Activated CD4-positive, alpha-beta T cell treated with anti-CD3 and anti-CD28 coated beads, Interleukin-2, amount 10 ng/mL, durations not matched to agents 7 days and 5 days (primary cell): ENCODE results near the gene RAP1GAP2. TPM values are rescaled to one million over a fixed set of nuclear protein-coding genes. Genes with fewer than 3 reads are reported as not detected.
A peak's percentile ranks its signal among the peaks of the same experiment; 100 is the strongest.

Experiments
- CTCF ChIA-PET: fragments of 350-600 bp; sonication (Branson Sonifier 250); formaldehyde crosslinking; loops from one replicate; lab custom pipeline; 2021; ENCODE audit warnings: antibody characterized with exemption; lab: Charles Lee
- POLR2A ChIA-PET: fragments of 350-600 bp; sonication (Branson Sonifier 250); formaldehyde crosslinking; loops from one replicate; lab custom pipeline; 2021; ENCODE audit warnings: antibody characterized with exemption; lab: Charles Lee
- DNase-seq: peaks from one replicate; pipeline ENCODE4 v3.0.0-alpha.2; 2020
- H3K27ac Mint-ChIP-seq: one replicate; pipeline ENCODE4 v1.8.0; 2021; ENCODE audit warnings: mild to moderate bottlenecking, moderate library complexity, mixed read lengths
- H3K27me3 Mint-ChIP-seq: one replicate; pipeline ENCODE4 v1.8.0; 2021; ENCODE audit warnings: mixed read lengths
- H3K36me3 Mint-ChIP-seq: one replicate; pipeline ENCODE4 v1.8.0; 2021; ENCODE audit warnings: low read depth, mixed read lengths
- H3K4me1 Mint-ChIP-seq: one replicate; pipeline ENCODE4 v1.8.0; 2021; ENCODE audit warnings: mixed read lengths
- H3K4me3 Mint-ChIP-seq: one replicate; pipeline ENCODE4 v1.8.0; 2021; ENCODE audit warnings: mild to moderate bottlenecking, moderate library complexity, mixed read lengths
- H3K9me3 Mint-ChIP-seq: one replicate; pipeline ENCODE4 v1.8.0; 2021; ENCODE audit warnings: mixed read lengths
- total RNA-seq, 2 experiments: library from RNA; stranded (reverse); gene quantifications; one replicate each; pipeline ENCODE4 v1.2.3, GENCODE V29; 2021

RAP1GAP2 gene
- total RNA-seq, 2 experiments from 2014 or later, result 27.8 to 37.3 TPM

DNA sequence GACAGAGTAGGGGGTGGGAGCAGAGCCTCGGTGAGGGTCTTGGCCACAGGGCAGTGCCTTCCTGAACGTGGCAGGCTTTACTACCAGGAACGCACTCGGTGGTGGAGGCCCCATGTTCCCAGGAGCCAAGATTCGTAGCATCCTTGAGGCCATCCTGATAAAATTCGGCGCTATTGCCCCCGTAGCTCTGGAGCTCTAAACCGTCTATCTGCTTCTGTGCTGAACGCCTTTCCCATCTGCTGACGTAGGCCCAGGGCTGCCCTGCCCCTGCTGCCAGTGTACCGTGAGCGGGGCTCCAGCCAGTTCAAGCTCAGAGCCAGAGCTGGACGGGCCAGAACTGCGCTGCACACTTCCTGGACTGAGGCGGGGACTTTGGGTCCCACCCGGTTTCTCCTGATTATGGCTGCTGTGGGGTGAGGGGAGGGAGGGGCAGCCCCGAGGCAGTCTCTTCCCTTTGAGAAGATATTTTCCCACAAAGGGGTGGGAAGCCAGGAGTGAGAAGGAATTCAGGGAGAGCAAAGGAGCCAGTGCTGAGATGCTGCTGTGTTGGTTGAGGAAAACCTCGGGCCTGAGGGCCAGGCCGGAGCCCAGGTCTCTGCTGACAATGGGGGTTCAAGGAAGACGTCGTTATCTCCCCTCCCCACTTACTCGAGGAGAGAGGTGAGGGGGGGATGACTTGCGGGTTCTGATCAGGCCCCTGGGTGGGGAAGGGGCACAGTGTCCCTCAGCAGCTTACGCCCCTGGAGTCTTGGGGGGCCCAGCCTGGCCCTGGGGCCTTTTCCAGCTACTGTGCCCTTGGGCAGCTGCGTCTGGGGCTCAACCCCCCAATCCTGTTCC, 237.7 kb downstream of the RAP1GAP2 start:
- no peaks in the 10 kb centered on the region for H3K9me3 Mint-ChIP-seq
- no peaks in the 10 kb centered on the region for H3K4me1 Mint-ChIP-seq
- ChIA-PET CTCF (no interaction called here), POLR2A (no interaction called here)
- no peak for DNase-seq
- H3K27me3 Mint-ChIP-seq, result no peaks in the 10 kb centered on the region
- H3K36me3 Mint-ChIP-seq, result peaks cover 2% of the 10 kb centered on the region
- no peak overlapping the region for H3K4me3 Mint-ChIP-seq
- H3K27ac Mint-ChIP-seq, result no peak overlapping the region

DNA sequence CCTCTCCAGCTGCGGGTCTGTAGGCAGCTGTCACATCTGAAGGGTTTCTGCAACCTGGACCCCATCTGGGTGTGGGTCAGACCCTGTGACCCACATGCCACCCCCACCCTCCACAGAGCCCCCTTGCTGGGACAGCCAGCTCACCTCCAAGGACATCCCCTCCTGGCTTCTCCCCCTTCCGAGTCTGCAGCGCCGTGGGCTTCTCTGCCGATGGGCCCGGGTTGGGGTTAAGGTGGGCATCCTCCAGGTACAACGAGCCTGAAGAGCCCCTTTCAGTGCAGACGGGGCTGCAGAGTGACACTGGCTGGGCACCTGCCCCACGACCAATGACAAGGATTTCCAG, 238.3 kb downstream of the RAP1GAP2 start:
- Mint-ChIP-seq H3K27me3 (no peaks in the 10 kb centered on the region), H3K36me3 (no peaks in the 10 kb centered on the region), H3K4me1 (no peaks in the 10 kb centered on the region), H3K27ac (no peak overlapping the region), H3K4me3 (no peak overlapping the region), H3K9me3 (no peaks in the 10 kb centered on the region)
- no peak for DNase-seq
- ChIA-PET CTCF (no interaction called here), POLR2A (no interaction called here)

DNA sequence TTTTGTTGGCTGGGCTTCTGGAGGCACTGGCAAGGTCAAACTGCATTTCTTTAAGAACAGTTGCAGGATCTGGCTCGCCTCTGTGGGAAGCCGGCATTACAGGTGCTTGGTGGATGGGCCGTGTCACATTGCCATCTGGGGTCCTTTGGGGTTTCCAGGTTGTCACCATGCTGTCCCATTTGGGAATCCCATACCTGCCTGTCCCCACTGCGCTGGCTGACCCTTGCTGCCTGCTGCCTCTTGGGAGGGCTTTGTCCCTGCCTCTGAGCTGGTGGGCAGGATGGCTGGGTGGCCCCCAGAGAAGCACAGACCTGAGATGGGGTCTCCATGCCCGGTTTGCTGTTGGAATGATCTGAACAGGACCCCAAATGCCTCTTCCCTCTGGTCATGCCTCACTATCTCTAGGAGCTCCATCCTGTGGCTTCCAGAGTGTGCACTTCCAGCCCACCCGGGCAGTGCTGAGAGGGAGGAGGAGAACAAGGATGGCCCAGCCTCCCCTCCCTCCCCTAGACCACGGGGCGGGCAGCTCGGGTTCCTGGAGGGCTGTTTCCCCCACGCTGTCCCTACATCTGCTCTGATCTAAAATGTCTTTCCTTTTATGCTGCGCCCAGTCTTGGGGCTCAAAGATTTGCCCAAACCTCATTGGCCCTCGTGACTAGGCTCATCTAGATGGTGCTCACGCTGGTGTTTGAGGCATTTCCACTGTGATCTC, 239.2 kb downstream of the RAP1GAP2 start:
- ChIA-PET POLR2A (no interaction called here), CTCF (interaction anchor here (1.1 to 1.5 kb wide), 2 partner anchors 10 to 13 kb away, joined by 3 to 4 read pairs; no protein-coding TSS in a partner anchor)
- Mint-ChIP-seq H3K27me3 (no peaks in the 10 kb centered on the region), H3K27ac (no peak overlapping the region), H3K9me3 (no peaks in the 10 kb centered on the region), H3K4me3 (no peak overlapping the region), H3K36me3 (no peaks in the 10 kb centered on the region), H3K4me1 (no peaks in the 10 kb centered on the region)
- no peak for DNase-seq

DNA sequence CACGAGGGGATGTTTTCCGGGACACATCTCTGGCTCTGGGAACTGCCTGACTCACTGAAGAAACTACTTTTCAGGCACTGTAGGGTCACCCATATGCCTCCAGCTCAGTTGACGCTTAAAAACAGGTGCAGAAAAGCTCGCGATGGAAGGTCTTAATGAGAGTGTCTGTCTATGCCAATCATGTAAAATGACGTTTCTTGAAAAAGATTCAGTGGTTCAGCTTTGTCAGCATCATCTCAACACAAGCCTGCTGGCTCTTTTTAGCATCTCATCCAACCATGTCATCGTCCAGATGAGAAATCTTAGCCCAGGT, 239.7 kb downstream of the RAP1GAP2 start:
- no peaks in the 10 kb centered on the region for H3K9me3 Mint-ChIP-seq
- H3K27ac Mint-ChIP-seq, result no peak overlapping the region
- no peaks in the 10 kb centered on the region for H3K27me3 Mint-ChIP-seq
- DNase-seq, result no peak
- POLR2A ChIA-PET, result no interaction called here
- CTCF ChIA-PET, result interaction anchor here (1.1 to 1.5 kb wide), 2 partner anchors 11 to 13 kb away, joined by 3 to 4 read pairs; no protein-coding TSS in a partner anchor
- no peaks in the 10 kb centered on the region for H3K36me3 Mint-ChIP-seq
- no peaks in the 10 kb centered on the region for H3K4me1 Mint-ChIP-seq
- no peak overlapping the region for H3K4me3 Mint-ChIP-seq

DNA sequence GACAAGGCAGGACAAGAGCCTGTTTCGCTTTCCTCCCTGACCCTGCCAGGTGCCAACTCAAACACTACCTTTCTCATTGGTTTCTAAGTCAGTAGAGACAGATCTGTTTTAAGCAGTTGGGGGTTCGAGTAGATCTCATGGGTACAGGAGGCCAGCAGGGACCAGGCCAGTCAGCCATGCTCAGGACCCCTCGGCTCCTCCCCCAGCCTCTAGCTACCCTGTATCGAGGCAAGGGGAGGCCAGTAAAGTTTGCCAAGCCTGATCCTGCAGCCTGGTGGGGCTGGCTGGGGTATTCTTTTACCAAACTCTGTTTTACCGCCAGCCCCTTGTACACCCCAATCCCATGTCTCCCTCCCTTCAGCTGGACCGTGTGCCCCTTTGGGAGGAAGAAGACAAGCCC, 240.6 kb downstream of the RAP1GAP2 start:
- H3K27ac Mint-ChIP-seq, result no peak overlapping the region
- ChIA-PET CTCF (interaction anchor here (1.1 to 1.5 kb wide), 2 partner anchors 12 kb away, joined by 3 to 4 read pairs; no protein-coding TSS in a partner anchor), POLR2A (no interaction called here)
- no peaks in the 10 kb centered on the region for H3K4me1 Mint-ChIP-seq
- H3K27me3 Mint-ChIP-seq, result no peaks in the 10 kb centered on the region
- no peak for DNase-seq
- H3K36me3 Mint-ChIP-seq, result no peaks in the 10 kb centered on the region
- no peaks in the 10 kb centered on the region for H3K9me3 Mint-ChIP-seq
- no peak overlapping the region for H3K4me3 Mint-ChIP-seq

DNA sequence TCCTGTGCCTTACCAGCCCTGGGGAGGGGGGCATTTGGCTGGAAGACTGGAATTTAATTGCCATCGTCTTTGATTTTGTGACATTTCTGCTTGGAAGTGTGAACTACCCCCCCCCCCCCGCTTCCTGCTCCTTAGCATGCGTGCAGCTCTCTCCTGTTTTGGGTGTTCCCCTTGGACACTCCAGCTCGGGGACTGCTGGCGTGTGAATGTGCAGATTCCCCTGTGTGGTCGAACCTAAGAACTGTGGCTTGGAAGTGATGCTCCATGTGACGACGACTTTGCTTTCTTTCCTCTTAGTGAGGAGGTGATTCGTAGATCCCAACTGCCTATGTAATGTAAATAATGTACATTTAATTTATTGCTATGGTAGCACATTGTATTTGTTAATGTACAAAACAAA, 241.0 kb downstream of the RAP1GAP2 start:
- CTCF ChIA-PET, result interaction anchor here (0.6 kb wide), 1 partner anchor 9 kb away, joined by 3 read pairs; no protein-coding TSS in a partner anchor
- POLR2A ChIA-PET, result no interaction called here
- no peaks in the 10 kb centered on the region for H3K36me3 Mint-ChIP-seq

DNA sequence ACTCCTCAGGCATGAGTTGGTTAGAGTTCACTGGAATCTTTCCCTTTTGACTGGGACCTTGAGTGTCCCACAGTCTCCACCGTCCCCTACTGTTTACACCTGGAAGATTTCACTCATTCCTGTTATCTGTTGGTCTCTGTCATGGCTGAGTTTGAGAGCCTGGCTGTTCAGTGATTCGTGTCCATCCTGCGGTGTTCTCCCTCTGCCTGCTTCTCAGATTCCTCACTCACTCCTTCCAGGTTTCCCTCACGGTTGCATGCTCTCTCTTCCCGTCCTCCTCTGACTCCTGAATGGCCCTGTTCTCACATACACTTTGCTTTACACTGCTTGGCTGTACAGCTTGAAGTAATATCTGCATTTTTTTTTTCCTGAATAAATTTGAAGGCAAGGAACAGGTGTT, 242.7 kb downstream of the RAP1GAP2 start:
- no peaks in the 10 kb centered on the region for H3K4me1 Mint-ChIP-seq
- peaks cover 3% of the 10 kb centered on the region for H3K27me3 Mint-ChIP-seq
- POLR2A ChIA-PET, result no interaction called here
- DNase-seq, result no peak
- H3K36me3 Mint-ChIP-seq, result no peaks in the 10 kb centered on the region
- no peak overlapping the region for H3K27ac Mint-ChIP-seq
- H3K9me3 Mint-ChIP-seq, result peaks cover 14% of the 10 kb centered on the region
- no peak overlapping the region for H3K4me3 Mint-ChIP-seq
- CTCF ChIA-PET, result no interaction called here

More for the DNA sequence above, 241.0 kb downstream of the RAP1GAP2 start:
- Mint-ChIP-seq H3K4me3 (no peak overlapping the region), H3K4me1 (no peaks in the 10 kb centered on the region), H3K9me3 (peaks cover 4% of the 10 kb centered on the region), H3K27ac (no peak overlapping the region), H3K27me3 (no peaks in the 10 kb centered on the region)
- DNase-seq, result no peak

DNA sequence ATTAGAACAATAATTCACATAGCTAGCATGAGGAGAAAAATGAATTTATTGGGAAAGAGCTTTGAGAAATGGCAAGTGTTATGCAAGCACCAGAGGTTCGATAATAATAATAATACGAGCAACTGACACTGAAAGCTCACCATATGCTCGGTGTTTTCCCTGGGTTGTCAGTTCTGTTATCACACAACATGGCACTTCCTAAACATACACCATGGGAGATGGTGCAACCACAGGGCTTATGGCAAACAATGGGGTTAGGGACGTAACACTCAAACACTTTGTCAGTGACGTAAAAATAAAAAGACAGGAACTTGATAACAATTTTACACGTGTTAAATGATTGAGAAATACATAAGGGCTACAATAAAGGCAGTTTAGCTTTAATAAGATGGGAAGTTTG, 243.5 kb downstream of the RAP1GAP2 start:
- no peak overlapping the region for H3K4me3 Mint-ChIP-seq

DNA sequence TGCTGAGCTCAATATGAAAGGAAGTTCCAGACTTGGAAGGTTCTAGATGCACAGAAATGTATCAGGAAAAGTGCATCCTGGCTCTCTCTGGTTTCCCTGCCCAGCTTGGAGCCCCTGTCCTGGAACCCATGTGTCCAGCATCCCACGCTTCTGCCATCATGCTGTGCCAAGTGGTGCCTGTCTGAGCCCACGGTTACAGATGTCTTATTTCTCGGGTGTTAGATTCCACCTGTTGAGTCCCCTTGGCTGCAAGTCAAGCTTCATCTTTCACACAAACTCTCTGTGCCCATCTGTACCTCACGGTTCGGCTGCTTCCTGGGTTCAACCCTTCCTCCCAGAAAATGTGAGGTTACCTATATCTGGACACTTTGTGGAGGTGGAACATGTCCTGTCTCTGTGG, 244.6 kb downstream of the RAP1GAP2 start:
- no peak overlapping the region for H3K27ac Mint-ChIP-seq
- H3K27me3 Mint-ChIP-seq, result peaks cover 3% of the 10 kb centered on the region
- H3K36me3 Mint-ChIP-seq, result no peaks in the 10 kb centered on the region
- peaks cover 21% of the 10 kb centered on the region for H3K9me3 Mint-ChIP-seq
- DNase-seq, result no peak
- H3K4me3 Mint-ChIP-seq, result no peak overlapping the region
- ChIA-PET CTCF (interaction anchor here (1.6 kb wide), 1 partner anchor 14 kb away, joined by 3 read pairs; no protein-coding TSS in a partner anchor), POLR2A (no interaction called here)
- H3K4me1 Mint-ChIP-seq, result no peaks in the 10 kb centered on the region

More for the DNA sequence above, 243.5 kb downstream of the RAP1GAP2 start:
- ChIA-PET POLR2A (no interaction called here), CTCF (interaction anchor here (0.7 to 1.6 kb wide), 2 partner anchors 9 to 13 kb away, joined by 3 read pairs; no protein-coding TSS in a partner anchor)
- no peak for DNase-seq
- Mint-ChIP-seq H3K4me1 (no peaks in the 10 kb centered on the region), H3K36me3 (no peaks in the 10 kb centered on the region), H3K27me3 (peaks cover 3% of the 10 kb centered on the region), H3K27ac (no peak overlapping the region), H3K9me3 (peaks cover 21% of the 10 kb centered on the region)

DNA sequence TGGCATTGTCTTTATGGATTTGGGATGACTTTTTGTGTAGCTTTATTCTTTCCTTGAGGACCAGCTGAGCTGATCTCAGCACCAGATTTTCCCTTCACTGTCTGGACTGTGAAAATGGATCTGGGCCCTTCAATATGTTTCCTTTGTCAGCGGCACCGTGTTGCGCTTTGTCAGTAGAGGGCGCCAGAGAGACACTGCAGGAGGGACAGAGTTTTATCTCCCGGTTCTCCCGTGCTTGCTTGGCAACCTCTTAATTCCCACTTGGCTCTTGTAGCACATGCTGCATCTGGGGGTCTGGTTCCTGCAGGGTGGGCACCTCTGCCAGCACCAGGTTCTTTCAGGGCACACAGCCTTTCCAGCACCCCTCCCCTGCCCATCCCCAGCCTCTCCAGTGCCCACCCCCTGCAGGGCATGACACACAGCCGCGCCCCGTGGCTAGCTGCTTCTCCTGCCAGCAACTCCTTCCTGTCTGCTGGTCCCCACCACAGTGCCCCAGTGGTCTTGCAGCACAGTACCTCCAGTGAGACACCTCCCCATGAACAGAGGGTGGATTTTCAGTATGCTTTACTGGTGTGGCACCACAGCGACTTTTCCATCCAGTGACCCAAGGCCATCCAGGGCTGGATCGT, 247.6 kb downstream of the RAP1GAP2 start:
- POLR2A ChIA-PET, result no interaction called here
- peaks cover 21% of the 10 kb centered on the region for H3K9me3 Mint-ChIP-seq
- CTCF ChIA-PET, result no interaction called here
- no peaks in the 10 kb centered on the region for H3K36me3 Mint-ChIP-seq
- no peak overlapping the region for H3K4me3 Mint-ChIP-seq
- DNase-seq, result peak; percentile 26
- peaks cover 3% of the 10 kb centered on the region for H3K27me3 Mint-ChIP-seq
- H3K27ac Mint-ChIP-seq, result no peak overlapping the region
- H3K4me1 Mint-ChIP-seq, result peaks cover 9% of the 10 kb centered on the region

DNA sequence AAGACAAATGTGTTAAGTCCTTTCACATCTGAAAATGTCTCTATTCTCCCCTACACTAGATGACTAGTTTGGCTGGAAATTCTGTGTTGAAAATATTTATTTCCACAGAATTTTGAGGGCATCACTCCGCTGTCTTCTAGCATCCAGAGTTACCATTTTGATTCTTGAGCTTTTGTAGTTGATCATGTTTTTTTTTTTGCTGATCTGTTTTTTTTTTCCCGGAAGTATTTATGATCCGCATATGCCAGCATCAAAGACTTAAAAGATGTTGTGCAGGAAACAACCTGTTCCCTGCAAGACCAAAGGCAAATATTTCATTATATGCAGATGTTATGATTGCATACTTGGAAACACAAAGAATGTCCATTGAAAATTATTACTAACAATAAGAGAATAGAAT, 250.5 kb downstream of the RAP1GAP2 start:
- DNase-seq, result no peak
- Mint-ChIP-seq H3K27ac (no peak overlapping the region), H3K4me3 (no peak overlapping the region), H3K36me3 (no peaks in the 10 kb centered on the region), H3K27me3 (peaks cover 3% of the 10 kb centered on the region), H3K9me3 (peaks cover 21% of the 10 kb centered on the region), H3K4me1 (peaks cover 17% of the 10 kb centered on the region)
- ChIA-PET POLR2A (no interaction called here), CTCF (interaction anchor here (0.8 kb wide), 1 partner anchor 9 kb away, joined by 3 read pairs; no protein-coding TSS in a partner anchor)

DNA sequence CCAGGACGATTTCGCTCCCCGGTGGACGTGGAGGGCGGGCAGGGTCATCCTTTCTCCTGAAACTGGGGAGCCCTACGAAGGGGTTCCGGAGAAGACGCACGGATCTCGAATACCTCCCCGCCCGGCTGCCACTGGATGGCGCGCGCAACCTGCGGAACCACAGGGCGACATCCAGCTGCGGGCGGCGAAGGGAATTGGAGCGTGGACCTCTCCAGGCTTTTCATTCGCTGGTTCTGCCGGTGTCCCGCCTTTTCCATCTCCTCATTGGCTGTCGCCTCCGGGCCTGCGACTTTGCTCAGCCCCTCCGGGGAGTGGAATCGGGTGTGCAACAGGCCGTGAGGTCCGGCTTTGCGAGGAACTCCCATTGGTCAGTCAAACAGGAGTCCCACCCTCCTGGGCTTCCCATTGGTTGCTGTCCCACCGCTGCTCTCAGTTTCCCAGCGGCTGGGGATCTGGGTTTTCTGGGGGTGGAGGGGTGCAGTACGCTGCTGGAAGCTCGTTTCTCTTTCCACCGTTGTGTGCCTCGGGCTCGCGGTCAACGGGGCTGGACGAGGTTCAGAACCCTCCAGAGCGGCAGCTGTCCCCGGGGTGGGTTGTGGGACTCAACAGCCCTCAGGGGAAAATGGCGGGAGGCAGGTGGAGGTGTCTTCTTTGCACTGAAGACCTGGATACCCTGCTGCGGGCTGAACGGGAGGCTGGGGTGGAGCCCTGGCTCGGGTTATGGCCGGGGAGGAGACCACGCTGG, 252.7 kb downstream of the RAP1GAP2 start:
- H3K27me3 Mint-ChIP-seq, result no peaks in the 10 kb centered on the region
- ChIA-PET POLR2A (no interaction called here), CTCF (interaction anchor here (0.7 to 1.5 kb wide), 6 partner anchors 9 to 599 kb away, joined by 3 to 4 read pairs (median 4); no protein-coding TSS in a partner anchor)
- peak overlapping the region; percentile 89 for H3K4me3 Mint-ChIP-seq
- peak overlapping the region; percentile 92 for H3K27ac Mint-ChIP-seq
- H3K36me3 Mint-ChIP-seq, result no peaks in the 10 kb centered on the region
- H3K4me1 Mint-ChIP-seq, result peaks cover 17% of the 10 kb centered on the region
- peak; percentile 97 for DNase-seq
- H3K9me3 Mint-ChIP-seq, result peaks cover 7% of the 10 kb centered on the region
